Choroid plexus epithelial cell (primary cell): ENCODE measurements around the gene RND2.

Experiments
- DNase-seq: peaks from one replicate; pipeline ENCODE4 v3.0.0-alpha.2; 2010; ENCODE audit warnings: low read depth
- H3K4me3 ChIP-seq: 2 replicates; pipeline ENCODE4 v1.5.1; 2011; ENCODE audit warnings: low read depth, mild to moderate bottlenecking, control low read depth, low read length, moderate library complexity
- TF ChIP-seq, protein P1 (sequence below): conservative IDR thresholded peaks from 2 replicates; pipeline ENCODE4 v1.5.1; 2011; ENCODE audit warnings: low read depth, mild to moderate bottlenecking, control low read depth, inconsistent platforms, low read length, moderate library complexity

The RND2 gene

DNA sequence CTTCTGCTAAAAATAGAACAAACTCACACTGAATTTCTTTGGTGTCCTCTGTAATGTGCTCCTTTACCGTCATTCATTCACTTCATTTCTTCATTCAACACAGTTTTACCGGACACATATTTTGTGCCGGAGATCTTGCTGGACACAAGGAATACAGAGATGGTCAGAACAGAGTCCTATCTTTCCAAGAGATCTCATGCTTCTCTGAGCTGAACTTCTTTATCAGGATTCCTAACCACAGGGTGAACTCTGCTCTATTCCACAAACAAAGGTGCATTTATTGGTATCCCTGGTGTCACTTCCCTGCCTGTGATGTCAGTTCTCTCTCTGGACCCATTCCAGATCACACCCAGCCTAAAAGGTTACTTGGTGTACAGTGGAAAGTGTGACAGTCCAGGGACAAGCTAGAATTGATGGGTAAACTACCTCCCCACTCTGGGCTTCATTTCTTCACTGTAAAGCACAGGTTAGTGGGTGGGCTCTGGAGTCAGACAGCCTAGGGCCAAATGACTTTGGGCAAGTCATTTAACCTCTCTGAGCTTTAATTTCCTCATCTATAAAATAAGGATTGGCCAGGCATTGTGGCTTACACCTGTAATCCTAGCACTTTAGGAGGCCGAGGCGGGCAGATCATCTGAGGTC lies 14.2 kb upstream of the RND2 start:
- TF ChIP-seq, protein P1, sequence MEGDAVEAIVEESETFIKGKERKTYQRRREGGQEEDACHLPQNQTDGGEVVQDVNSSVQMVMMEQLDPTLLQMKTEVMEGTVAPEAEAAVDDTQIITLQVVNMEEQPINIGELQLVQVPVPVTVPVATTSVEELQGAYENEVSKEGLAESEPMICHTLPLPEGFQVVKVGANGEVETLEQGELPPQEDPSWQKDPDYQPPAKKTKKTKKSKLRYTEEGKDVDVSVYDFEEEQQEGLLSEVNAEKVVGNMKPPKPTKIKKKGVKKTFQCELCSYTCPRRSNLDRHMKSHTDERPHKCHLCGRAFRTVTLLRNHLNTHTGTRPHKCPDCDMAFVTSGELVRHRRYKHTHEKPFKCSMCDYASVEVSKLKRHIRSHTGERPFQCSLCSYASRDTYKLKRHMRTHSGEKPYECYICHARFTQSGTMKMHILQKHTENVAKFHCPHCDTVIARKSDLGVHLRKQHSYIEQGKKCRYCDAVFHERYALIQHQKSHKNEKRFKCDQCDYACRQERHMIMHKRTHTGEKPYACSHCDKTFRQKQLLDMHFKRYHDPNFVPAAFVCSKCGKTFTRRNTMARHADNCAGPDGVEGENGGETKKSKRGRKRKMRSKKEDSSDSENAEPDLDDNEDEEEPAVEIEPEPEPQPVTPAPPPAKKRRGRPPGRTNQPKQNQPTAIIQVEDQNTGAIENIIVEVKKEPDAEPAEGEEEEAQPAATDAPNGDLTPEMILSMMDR = no peak
- no peak for DNase-seq
- no peak overlapping the region for H3K4me3 ChIP-seq

DNA sequence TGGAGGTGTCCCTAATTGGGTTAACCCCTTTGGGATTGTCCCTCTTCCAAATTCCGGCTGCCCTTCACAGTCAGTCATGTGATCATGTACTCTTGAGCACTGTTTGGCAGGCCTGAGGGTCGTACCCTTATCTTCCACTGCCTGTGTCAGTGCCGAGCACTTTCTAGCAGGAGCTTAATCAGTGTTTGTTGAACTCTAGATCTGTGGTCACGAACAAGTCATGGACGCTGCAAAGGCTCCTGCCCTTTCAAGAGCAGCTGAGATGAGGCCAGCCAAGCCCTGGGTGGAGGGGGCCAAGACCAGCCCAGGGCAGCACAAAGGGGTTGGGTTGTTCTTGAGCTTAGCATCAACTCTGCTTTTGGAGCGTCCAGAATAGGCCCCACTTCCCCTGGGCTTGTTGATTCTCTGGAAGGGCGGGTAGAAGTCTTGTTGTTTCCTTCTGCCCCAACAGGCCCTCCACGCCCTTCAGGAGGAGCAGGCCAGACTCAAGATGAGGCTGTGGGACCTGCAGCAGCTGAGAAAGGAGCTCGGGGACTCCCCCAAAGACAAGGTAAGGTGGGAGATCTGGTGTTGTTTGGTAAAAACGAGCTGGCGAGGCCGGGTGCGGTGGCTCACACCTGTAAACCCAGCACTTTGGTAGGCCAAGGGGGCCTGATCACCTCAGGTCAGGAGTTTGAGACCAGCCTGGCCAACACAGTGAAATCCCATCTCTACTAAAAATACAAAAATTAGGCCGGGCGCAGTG lies 13.1 kb upstream of the RND2 start:
- no peak overlapping the region for H3K4me3 ChIP-seq
- TF ChIP-seq, protein P1 = no peak
- no peak for DNase-seq

DNA sequence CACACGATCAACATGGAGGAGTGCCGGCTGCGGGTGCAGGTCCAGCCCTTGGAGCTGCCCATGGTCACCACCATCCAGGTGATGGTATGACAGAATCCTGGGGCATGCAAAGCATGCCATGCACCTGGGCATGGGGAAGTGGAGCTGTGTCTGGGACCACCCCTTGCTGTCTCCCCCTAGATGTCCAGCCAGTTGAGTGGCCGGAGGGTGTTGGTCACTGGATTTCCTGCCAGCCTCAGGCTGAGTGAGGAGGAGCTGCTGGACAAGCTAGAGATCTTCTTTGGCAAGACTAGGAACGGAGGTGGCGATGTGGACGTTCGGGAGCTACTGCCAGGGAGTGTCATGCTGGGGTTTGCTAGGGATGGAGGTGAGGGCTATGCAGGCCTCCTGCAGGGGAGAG lies 11.7 kb upstream of the RND2 start:
- TF ChIP-seq, protein P1 = no peak
- H3K4me3 ChIP-seq = no peak overlapping the region
- DNase-seq = no peak

DNA sequence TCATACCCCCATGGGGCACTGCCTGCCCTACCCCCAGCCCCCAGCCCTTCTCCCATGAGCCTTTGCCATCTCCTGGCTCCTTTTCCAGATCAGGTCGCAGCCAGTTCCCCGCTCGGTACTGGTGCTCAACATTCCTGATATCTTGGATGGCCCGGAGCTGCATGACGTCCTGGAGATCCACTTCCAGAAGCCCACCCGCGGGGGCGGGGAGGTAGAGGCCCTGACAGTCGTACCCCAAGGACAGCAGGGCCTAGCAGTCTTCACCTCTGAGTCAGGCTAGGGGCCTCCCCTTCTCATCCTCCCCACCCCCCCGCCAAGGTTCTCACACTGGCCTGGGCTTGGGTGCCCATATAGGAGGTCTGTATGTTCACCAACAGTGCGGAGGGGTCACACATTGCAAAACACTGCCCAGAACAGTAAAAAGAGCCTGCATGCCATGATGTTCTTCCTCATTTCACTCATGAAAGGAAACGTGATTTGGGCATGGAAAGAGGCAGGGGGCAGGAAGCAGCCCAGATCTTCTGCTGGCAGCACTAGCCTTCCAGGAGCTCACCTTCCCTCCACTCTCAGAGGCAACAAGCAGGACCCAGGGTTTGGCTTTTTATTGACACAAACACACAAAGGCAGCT lies 10.9 kb upstream of the RND2 start:
- no peak for DNase-seq
- TF ChIP-seq, protein P1 = no peak
- no peak overlapping the region for H3K4me3 ChIP-seq

DNA sequence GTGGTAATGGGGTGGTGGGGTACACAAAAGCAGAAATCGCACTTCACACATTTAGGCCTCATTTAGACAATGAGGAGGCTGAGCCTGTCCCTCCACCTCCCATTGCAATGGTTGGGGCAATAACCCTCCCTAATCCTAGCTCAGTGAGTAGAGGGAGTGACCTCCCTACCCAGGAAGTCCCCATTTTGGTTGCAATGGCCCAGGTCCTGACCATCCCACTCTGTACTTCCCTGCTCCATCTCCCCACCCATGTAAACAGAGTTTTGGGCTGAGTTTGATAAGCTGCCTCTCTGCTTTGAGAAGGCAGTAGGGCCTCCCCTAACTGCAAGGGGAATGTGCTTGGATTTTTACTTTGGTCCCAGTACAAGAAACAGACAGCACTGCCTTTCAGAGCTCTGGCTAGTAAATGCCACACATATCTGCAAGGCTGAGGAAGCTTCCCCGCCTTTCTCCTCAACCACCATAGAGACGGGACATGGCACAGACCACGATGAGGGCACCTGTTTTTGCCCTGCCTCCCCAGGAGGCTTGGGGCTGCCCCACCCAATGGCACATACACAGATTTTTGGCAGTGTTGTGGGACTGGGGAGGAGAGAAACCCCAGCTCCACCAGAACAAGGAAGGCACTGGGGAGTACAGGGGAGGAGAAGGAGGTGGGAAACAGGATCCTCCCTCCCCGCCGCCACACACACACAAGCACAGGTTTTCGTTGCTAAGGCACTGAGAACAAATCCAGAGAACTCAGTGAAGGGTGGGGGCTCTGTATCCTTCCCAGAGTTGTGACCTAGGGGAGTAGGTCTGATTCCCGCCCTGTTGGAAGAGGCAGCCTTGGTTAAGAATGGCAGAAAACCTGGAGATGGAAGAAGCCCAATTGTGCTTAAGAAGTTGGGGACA lies 10.1 kb upstream of the RND2 start:
- H3K4me3 ChIP-seq = no peak overlapping the region
- DNase-seq = peak; percentile 26
- TF ChIP-seq, protein P1 = no peak

DNA sequence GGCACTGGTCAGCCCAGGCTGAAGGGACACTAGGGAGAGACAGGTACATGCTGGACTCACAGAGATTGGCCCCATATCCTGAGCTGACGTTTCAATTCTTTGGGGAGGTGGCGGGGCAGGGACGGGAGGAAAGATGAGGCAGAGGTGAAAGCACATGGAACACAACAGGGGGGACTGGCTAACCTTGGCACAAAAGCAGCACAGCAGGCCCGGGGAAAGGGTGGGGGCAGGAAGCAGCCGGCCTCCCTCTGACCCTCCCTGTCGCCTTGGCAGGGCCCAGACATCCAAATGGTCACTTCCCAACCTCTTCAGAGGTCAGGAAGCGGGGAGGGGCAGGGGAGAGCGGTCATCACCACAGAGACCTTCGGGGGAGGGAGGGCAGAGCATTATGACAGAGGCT lies 9.5 kb upstream of the RND2 start:
- peak; percentile 34 for DNase-seq
- TF ChIP-seq, protein P1 = no peak
- no peak overlapping the region for H3K4me3 ChIP-seq
